Renal cortical epithelial cell (primary cell): Measurements from ENCODE around the gene CNTLN. TPM values are rescaled to one million over a fixed set of nuclear protein-coding genes. Genes with fewer than 3 reads are reported as not detected.
"Not testable (repeated sequence)": the region's sequence is repeated elsewhere in the genome, so short reads cannot be mapped to it uniquely, and the experiment has no call there.

Experiments used
- DNase-seq: peaks from one replicate; pipeline ENCODE4 v3.0.0-alpha.2; 2011; ENCODE audit warnings: low read depth
- total RNA-seq: library from RNA; depleted of rRNA; stranded (reverse); fragments of >200 nt; gene quantifications from 2 replicates; pipeline ENCODE4 v1.2.3, GENCODE V29; 2014

CNTLN gene
- total RNA-seq: 6.1 and 9.5 TPM in 2 replicates

- peak; percentile 70 for DNase-seq
Observed at GRCh38 chr9:17134396-17135294, at the start of gene CNTLN. Gene CNTLN, plus strand, starts transcription at chr9:17135040. Its CDS starts 26 bp downstream, at chr9:17135066.

- no peak for DNase-seq
Observed at GRCh38 chr9:17088566-17088965, 46.3 kb upstream of the CNTLN start.

GRCh38 chr9:17090041-17090440 lies 44.8 kb upstream of the CNTLN start:
- DNase-seq: no peak

DNA sequence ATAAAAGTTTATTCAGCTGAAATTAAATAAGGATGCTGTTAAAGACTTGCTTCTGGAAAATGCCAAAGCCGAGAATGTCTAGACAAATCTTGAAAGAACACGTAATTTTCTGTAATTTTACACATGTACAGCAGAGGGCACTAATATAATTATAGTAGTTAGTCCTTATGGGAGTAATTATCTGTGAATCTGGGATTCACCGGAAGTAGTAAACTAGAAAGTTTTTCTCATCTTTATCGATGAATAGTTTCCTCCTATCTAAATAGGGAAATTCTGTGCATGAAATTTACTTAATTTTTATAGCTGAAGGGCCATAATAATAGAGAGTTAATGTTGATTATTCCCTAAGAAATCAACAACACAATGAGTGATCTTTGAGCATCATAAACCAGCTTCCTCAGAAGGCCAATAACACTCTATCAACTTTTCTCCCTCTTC lies 18.4 kb upstream of the CNTLN start:
- DNase-seq: peak; percentile 73

DNA sequence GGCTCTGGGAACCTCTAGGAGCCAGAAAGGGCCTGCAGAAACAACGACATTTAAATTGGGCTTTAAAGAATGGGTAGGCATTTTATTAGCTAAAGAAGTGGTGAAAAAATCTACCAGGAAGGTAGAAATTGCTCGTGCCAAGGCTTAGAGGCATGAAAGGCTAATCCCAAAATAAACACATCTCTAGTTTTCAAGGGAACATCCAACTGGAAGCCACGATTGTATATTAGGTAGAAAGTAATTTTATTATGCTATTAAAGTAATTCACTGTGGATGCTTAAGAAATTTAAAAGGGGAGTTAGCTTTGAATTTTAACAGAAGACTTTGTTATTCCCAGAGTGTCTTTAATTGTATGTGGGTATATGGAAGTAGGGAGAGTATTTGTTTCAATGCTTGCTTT lies 17.5 kb upstream of the CNTLN start:
- DNase-seq: no peak

- DNase-seq: no peak
Observed at GRCh38 chr9:17120203-17120602, 14.6 kb upstream of the CNTLN start.

- DNase-seq: no peak
Observed at GRCh38 chr9:17121264-17121663, 13.6 kb upstream of the CNTLN start.

GRCh38 chr9:17130291-17130690 lies 4.5 kb upstream of the CNTLN start:
- DNase-seq: no peak

DNA sequence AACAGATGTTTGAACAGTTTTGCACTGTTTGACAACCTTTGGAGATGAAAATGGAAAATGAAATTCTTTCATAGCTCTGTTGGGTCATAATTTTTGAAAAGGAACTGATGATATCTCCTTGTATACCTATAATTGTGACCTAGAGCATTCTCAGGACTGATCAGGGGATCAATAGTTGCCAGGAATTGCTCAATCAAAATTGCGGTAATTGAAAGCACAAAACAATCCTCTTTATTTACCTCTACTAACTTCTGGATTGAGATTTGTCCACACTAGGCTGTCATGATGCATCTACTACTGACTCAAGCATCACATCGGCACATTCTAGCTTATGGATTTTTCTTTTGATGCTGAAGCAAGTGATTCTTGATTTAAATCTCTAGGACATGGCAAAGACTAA lies 4.1 kb upstream of the CNTLN start:
- DNase-seq: no peak

GRCh38 chr9:17131494-17131893 lies 3.3 kb upstream of the CNTLN start:
- DNase-seq: no peak

DNA sequence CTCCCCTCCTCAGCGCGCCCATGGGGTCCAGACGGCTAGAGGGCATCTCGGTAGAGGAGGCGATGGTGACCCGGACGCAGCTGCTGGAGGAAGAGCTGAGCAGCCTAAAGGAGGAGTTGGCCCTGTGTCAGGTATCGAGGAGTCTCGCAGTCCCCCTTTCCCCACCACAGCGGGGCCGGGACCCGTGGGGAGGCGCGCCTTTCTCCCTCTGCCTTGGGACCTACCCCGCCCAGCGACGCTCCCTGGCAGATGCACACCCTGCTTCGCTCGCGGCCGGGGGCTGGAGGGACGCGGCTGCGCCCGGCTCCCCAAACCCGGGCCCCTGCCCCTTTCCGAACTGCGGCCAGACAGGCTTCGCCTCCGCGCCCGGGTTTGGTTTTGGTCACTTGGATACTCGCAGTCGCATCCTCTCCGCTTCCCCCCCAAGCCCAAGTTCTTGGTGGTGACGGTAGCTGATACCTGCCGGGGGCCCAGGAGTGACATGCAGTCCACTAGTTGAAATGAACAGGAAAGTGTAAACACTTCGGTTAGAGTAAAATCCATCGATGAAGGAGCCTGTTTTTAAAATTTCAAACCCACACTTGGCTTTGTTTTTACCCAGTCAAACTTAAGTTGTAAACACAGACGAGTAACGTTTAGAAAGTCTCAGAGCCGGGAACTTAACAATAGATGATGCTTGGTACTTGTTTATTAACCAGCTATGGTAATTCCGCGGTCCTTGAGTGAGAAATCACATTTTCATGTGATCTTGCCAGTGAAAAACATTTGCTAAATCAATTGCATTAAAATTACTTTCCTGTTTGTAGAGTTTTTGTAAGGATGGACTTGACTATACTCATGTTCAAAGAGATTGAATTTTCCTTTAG lies 688 bp downstream of the CNTLN start:
- DNase-seq: peak; percentile 46

- peak; percentile 7 for DNase-seq
Observed at GRCh38 chr9:17137566-17137965, 2.7 kb downstream of the CNTLN start.

DNA sequence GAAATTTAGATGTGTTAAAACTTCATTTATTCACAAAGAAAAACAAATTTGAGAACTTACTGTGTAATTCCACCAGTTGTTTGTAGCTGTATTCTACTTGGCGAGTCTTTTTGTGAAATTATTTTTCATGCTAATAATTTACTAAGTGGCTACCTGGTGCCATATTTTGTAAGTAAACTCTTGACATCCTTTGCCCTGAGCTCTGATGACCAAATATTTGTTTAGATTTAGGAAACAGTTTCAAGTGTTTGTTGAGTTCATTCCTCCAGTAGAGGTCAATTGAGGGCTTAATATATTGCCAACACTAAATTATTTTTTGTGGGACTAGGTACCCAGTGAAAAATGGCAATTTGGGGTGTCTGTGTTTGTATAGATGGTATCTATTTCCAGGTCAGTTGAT lies 3.7 kb downstream of the CNTLN start:
- no peak for DNase-seq

DNA sequence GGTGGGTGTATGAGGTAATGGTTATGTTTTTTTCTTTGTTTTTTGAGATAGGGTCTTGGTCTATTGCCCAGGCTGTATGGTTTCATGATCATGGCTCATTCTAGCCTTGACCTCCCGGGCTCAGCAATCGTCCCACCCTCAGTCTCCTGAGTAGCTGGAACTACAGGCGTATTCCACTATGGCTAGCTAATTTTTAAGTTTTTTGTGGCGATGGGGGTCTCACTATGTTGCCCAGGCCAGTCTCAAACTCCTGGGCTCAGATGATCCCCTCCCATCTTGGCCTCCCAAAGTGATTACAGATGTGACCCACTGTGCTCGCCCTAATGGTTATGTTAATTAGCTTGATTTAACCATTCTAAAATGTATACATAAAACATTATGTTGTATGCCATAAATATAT lies 5.6 kb downstream of the CNTLN start:
- no peak for DNase-seq

DNA sequence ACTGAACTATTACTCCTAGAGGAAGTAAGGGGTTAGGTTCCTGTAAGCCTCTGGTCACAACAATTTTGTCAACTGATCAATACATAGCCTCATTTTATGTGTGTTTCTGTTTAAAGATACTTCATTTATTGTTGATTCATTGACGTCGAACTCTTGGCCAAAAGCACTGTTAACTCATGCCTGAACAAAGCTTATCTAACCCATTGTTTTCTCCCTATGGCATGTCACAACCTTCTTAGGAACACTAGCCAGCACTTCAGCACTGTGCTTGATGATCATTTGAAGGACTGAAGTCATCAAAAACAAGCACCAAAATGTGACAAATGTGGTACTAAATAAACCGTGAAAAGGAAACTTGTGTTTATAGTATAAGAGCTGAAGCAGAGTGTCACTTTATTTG lies 13.5 kb downstream of the CNTLN start:
- DNase-seq: no peak

GRCh38 chr9:17159469-17159868 lies 24.6 kb downstream of the CNTLN start:
- DNase-seq: no peak

- DNase-seq: no peak
Observed at GRCh38 chr9:17160327-17160726, 25.5 kb downstream of the CNTLN start.

DNA sequence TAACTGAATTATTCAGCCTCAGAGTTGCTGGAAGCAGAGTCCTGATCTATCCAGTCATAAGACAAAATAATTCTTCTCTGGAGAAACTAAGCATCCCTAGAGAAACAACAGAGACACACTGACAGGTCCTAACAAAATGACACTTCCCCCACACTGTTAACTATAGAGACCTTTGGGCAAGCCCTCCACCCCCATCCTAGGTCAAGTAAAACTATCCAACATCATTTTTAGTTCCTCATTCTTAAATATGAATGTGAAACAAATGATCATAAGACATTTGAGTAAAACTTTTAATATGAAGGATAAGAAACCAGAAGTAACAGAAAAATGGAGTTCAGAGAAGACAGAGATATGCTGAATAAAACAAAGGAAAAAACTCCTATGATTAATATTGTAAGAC lies 30.9 kb downstream of the CNTLN start:
- DNase-seq: no peak

DNA sequence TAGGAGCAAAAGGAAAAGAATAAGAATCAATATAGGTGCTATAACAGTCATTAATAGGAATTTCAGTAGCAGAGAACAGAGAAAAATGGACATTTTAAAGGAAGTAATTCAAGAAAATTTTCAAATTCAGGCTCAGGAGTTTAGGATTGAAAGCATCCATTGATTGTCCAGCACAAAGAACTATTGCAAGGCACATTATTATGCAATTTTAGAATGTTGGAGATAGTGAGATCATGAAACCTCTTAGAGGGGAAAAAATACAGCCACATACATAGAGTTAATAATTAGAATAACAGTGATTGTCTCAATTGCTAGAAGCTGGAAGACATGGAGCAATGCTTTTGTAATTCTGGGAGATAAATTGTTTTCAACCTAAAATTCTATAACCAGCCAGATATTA lies 31.5 kb downstream of the CNTLN start:
- DNase-seq: peak; percentile 9

DNA sequence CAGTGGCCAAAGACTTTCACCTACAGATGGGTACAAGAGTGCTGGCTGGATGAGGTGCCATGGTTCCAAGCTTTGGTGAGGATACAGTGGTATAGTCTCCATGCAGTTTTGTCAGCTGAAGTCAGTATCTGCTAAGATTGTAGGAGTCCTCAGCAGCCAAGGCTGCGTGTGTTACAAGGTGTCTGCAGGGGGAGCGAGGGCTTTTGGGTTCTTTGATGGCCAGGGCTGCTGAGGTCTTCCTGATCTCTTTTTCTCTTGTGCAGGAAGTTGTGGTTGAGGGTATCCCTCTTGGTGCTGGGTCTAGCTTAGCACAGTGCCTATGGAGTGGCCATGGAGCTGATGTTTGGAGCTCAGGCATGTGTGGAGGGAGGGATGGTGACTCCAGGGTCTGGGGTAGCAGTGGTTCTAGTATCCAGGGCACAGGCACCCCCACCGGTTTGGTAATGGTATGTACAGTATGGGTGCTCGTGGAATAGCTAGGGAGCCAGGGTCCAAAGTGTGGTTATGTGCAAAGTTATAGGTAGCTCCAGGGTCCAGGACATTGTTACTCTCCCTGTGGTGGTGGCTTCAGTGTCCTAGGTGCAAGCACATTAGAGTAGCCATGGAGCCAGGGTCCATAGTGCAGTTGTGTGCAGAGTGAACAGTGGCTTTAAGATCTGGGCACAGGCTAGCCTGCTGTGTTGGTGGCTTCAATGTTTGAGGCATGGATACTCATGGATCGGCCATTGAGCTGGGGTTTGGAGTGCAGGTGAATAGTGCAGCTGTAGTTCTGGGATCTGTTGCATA lies 36.7 kb downstream of the CNTLN start:
- no peak for DNase-seq

- DNase-seq: not testable (repeated sequence)
Observed at GRCh38 chr9:17177496-17177895, 42.7 kb downstream of the CNTLN start.

GRCh38 chr9:17185481-17186029 lies 50.7 kb downstream of the CNTLN start:
- DNase-seq: no peak
